Spinal cord (tissue), 10 donors: ENCODE results near the gene CFAP58. TPM values are rescaled to one million over a fixed set of nuclear protein-coding genes. Genes with fewer than 3 reads are reported as not detected.

Source experiments
- DNase-seq, 6 donors: peaks; one replicate each; pipeline versions ENCODE4 v3.0.0 to v3.0.0-alpha.2; 2013 to 2015; ENCODE audit warnings: low spot score in 6 of 6, low read depth in 4 of 6
- H3K27ac ChIP-seq: one replicate; pipeline ENCODE4 v1.5.1; 2013; ENCODE audit warnings: low read depth, low read length, control low read depth
- H3K27me3 ChIP-seq: one replicate; pipeline ENCODE4 v1.6.1; 2013; ENCODE audit warnings: low read length; ENCODE audit not compliant: control insufficient read depth, insufficient read depth
- H3K36me3 ChIP-seq: one replicate; pipeline ENCODE4 v1.6.1; 2013; ENCODE audit warnings: low read length; ENCODE audit not compliant: control insufficient read depth, insufficient read depth
- H3K4me1 ChIP-seq: one replicate; pipeline ENCODE4 v1.6.1; 2013; ENCODE audit warnings: low read length; ENCODE audit not compliant: control insufficient read depth, insufficient read depth
- H3K4me3 ChIP-seq: one replicate; pipeline ENCODE4 v1.5.1; 2013; ENCODE audit warnings: low read depth, low read length, control low read depth
- H3K9me3 ChIP-seq: one replicate; pipeline ENCODE4 v1.6.1; 2013; ENCODE audit warnings: low read length; ENCODE audit not compliant: control insufficient read depth, insufficient read depth
- WGBS: methylation state at CpG from one replicate; pipeline ENCODE4 v1.1.5; 2013; ENCODE audit warnings: missing lambda C conversion rate; ENCODE audit not compliant: insufficient coverage; 5-methylcytosine and 5-hydroxymethylcytosine counted together
- polyA plus RNA-seq, 2 donors: library from polyadenylated mRNA; unstranded; fragments of 120-200 nt; gene quantifications; one replicate each; pipeline ENCODE4 v1.2.1, GENCODE V29; 2013; ENCODE audit not compliant: insufficient read length in 2 of 2
- total RNA-seq, 2 donors: library from RNA; depleted of rRNA in 1 of 2; stranded (reverse); fragments of 120-200 nt in 1 of 2; fragments of >200 nt in 1 of 2; gene quantifications; one replicate each; pipeline versions ENCODE4 v1.2.3 to v1.2.4, GENCODE V29; 2013 to 2014
- donor health status: healthy.

CFAP58 gene
- total and polyA plus RNA-seq, 4 donors: 0.74 to 2.3 (median 1.0) TPM

- DNase-seq: no peak
- Histone ChIP-seq H3K4me3 (no peak overlapping the region), H3K36me3 (no peaks in the 10 kb centered on the region), H3K27ac (no peak overlapping the region), H3K27me3 (no peaks in the 10 kb centered on the region), H3K9me3 (no peaks in the 10 kb centered on the region), H3K4me1 (no peaks in the 10 kb centered on the region)
- WGBS: 65% methylated on average over 4 of the region's 6 CpGs
Measured at GRCh38 chr10:104417637-104418292, 64.1 kb downstream of the CFAP58 start.

GRCh38 chr10:104424719-104425118 is 71.1 kb downstream of the CFAP58 start:
- 90% methylated on average over 1 of the region's 1 CpG for WGBS
- no peak overlapping the region for H3K27ac ChIP-seq
- H3K4me3 ChIP-seq: no peak overlapping the region
- no peaks in the 10 kb centered on the region for H3K9me3 ChIP-seq
- H3K4me1 ChIP-seq: no peaks in the 10 kb centered on the region
- DNase-seq: no peak
- no peaks in the 10 kb centered on the region for H3K27me3 ChIP-seq
- no peaks in the 10 kb centered on the region for H3K36me3 ChIP-seq

GRCh38 chr10:104427989-104428388 is 74.4 kb downstream of the CFAP58 start:
- Histone ChIP-seq H3K36me3 (no peaks in the 10 kb centered on the region), H3K27me3 (no peaks in the 10 kb centered on the region), H3K9me3 (no peaks in the 10 kb centered on the region), H3K4me1 (no peaks in the 10 kb centered on the region), H3K4me3 (no peak overlapping the region), H3K27ac (no peak overlapping the region)
- WGBS: 90% methylated on average over 5 of the region's 5 CpGs
- no peak for DNase-seq

- H3K36me3 ChIP-seq: no peaks in the 10 kb centered on the region
- H3K27ac ChIP-seq: no peak overlapping the region
- H3K9me3 ChIP-seq: no peaks in the 10 kb centered on the region
- WGBS: 21% methylated on average over 2 of the region's 3 CpGs
- no peaks in the 10 kb centered on the region for H3K27me3 ChIP-seq
- no peak for DNase-seq
- H3K4me3 ChIP-seq: no peak overlapping the region
- no peaks in the 10 kb centered on the region for H3K4me1 ChIP-seq
Measured at GRCh38 chr10:104429846-104430245, 76.2 kb downstream of the CFAP58 start.

- Histone ChIP-seq H3K4me3 (no peak overlapping the region), H3K4me1 (no peaks in the 10 kb centered on the region), H3K9me3 (no peaks in the 10 kb centered on the region), H3K27me3 (no peaks in the 10 kb centered on the region), H3K27ac (no peak overlapping the region), H3K36me3 (no peaks in the 10 kb centered on the region)
- DNase-seq: no peak
- WGBS: no CpG with 5 or more reads among the region's 3 CpGs
Measured at GRCh38 chr10:104430360-104430759, 76.7 kb downstream of the CFAP58 start.

- H3K4me1 ChIP-seq: no peaks in the 10 kb centered on the region
- H3K27me3 ChIP-seq: no peaks in the 10 kb centered on the region
- no peak for DNase-seq
- no peaks in the 10 kb centered on the region for H3K9me3 ChIP-seq
- WGBS: 100% methylated on average over 2 of the region's 3 CpGs
- H3K27ac ChIP-seq: no peak overlapping the region
- no peaks in the 10 kb centered on the region for H3K36me3 ChIP-seq
- H3K4me3 ChIP-seq: no peak overlapping the region
Measured at GRCh38 chr10:104433669-104434068, 80.0 kb downstream of the CFAP58 start.

GRCh38 chr10:104434601-104435000 is 81.0 kb downstream of the CFAP58 start:
- DNase-seq: no peak
- H3K27ac ChIP-seq: no peak overlapping the region
- H3K36me3 ChIP-seq: no peaks in the 10 kb centered on the region
- H3K9me3 ChIP-seq: no peaks in the 10 kb centered on the region
- H3K4me3 ChIP-seq: no peak overlapping the region
- no peaks in the 10 kb centered on the region for H3K4me1 ChIP-seq
- 86% methylated on average over 1 of the region's 1 CpG for WGBS
- H3K27me3 ChIP-seq: no peaks in the 10 kb centered on the region

GRCh38 chr10:104435822-104436221 is 82.2 kb downstream of the CFAP58 start:
- Histone ChIP-seq H3K4me1 (no peaks in the 10 kb centered on the region), H3K27me3 (no peaks in the 10 kb centered on the region), H3K27ac (no peak overlapping the region), H3K9me3 (no peaks in the 10 kb centered on the region), H3K4me3 (no peak overlapping the region), H3K36me3 (no peaks in the 10 kb centered on the region)
- WGBS: 62% methylated on average over 2 of the region's 2 CpGs
- peak in 2 of 6 donors; percentile 43 to 65 for DNase-seq

- H3K27ac ChIP-seq: no peak overlapping the region
- no peaks in the 10 kb centered on the region for H3K27me3 ChIP-seq
- H3K4me1 ChIP-seq: no peaks in the 10 kb centered on the region
- no peaks in the 10 kb centered on the region for H3K36me3 ChIP-seq
- H3K9me3 ChIP-seq: no peaks in the 10 kb centered on the region
- no CpG with 5 or more reads among the region's 2 CpGs for WGBS
- DNase-seq: no peak
- no peak overlapping the region for H3K4me3 ChIP-seq
Measured at GRCh38 chr10:104437226-104437625, 83.6 kb downstream of the CFAP58 start.

- Histone ChIP-seq H3K4me3 (no peak overlapping the region), H3K4me1 (no peaks in the 10 kb centered on the region), H3K36me3 (no peaks in the 10 kb centered on the region), H3K9me3 (no peaks in the 10 kb centered on the region), H3K27ac (no peak overlapping the region), H3K27me3 (no peaks in the 10 kb centered on the region)
- DNase-seq: no peak
- 100% methylated on average over 1 of the region's 2 CpGs for WGBS
Measured at GRCh38 chr10:104440221-104440620, 86.6 kb downstream of the CFAP58 start.
